OCI-LY1 (cell line): ENCODE measurements around the gene CLIC4.

Experiments used
- H2AFZ ChIP-seq: fragments of 200-600 bp; sonication (generic), shearing (Covaris generic); 2 replicates; pipeline ENCODE4 v1.6.0; 2014; ENCODE audit warnings: antibody characterized with exemption, mild to moderate bottlenecking, low read length
- H3F3A ChIP-seq: fragments of 200-600 bp; sonication (generic), shearing (Covaris generic); 2 replicates; pipeline ENCODE4 v1.6.0; 2014; ENCODE audit warnings: mild to moderate bottlenecking, antibody characterized with exemption, low read length, moderate library complexity; ENCODE audit not compliant: insufficient read depth
- H3K27ac ChIP-seq: fragments of 200-600 bp; sonication (generic); 2 replicates; pipeline ENCODE4 v1.5.1; 2014; ENCODE audit warnings: low read length, mixed run types, mild to moderate bottlenecking, low read depth; ENCODE audit not compliant: poor library complexity, severe bottlenecking
- H3K27me3 ChIP-seq: fragments of 200-600 bp; sonication (generic); 2 replicates; pipeline ENCODE4 v1.6.0; 2014; ENCODE audit warnings: antibody characterized with exemption, mild to moderate bottlenecking, low read length, moderate library complexity; ENCODE audit not compliant: insufficient read depth
- H3K36me3 ChIP-seq: fragments of 200-600 bp; sonication (generic); 2 replicates; pipeline ENCODE4 v1.6.1; 2014; ENCODE audit warnings: mild to moderate bottlenecking, antibody characterized with exemption, low read length, moderate library complexity, mixed read lengths; ENCODE audit not compliant: insufficient read depth
- H3K4me1 ChIP-seq: fragments of 200-600 bp; sonication (generic); 2 replicates; pipeline ENCODE4 v1.5.1; 2014; ENCODE audit warnings: mild to moderate bottlenecking, low read length, moderate library complexity; ENCODE audit not compliant: insufficient read depth, severe bottlenecking
- H3K4me2 ChIP-seq: fragments of 200-600 bp; sonication (generic), shearing (Covaris generic); 2 replicates; pipeline ENCODE4 v1.6.1; 2014; ENCODE audit warnings: low read length
- H3K4me3 ChIP-seq: fragments of 200-600 bp; sonication (generic); 2 replicates; pipeline ENCODE4 v1.5.1; 2014; ENCODE audit warnings: low read length, low read depth, mild to moderate bottlenecking, mixed read lengths; ENCODE audit not compliant: poor library complexity, severe bottlenecking
- H3K79me2 ChIP-seq: fragments of 200-600 bp; shearing (Covaris generic); 2 replicates; pipeline ENCODE4 v1.6.1; 2016; ENCODE audit warnings: mixed run types, low read length, mixed read lengths; ENCODE audit not compliant: insufficient read depth
- H3K9ac ChIP-seq: fragments of 200-600 bp; sonication (generic), shearing (Covaris generic); 2 replicates; pipeline ENCODE4 v1.6.1; 2014; ENCODE audit warnings: mild to moderate bottlenecking, low read length, mixed read lengths
- H3K9me2 ChIP-seq: fragments of 200-600 bp; sonication (generic), shearing (Covaris generic); 2 replicates; pipeline ENCODE4 v1.6.1; 2014; ENCODE audit warnings: low read depth, mild to moderate bottlenecking, low read length, mixed read lengths
- H3K9me3 ChIP-seq: fragments of 200-600 bp; shearing (Covaris generic); 2 replicates; pipeline ENCODE4 v1.6.1; 2014; ENCODE audit warnings: low read length, mixed read lengths
- H4K20me1 ChIP-seq: fragments of 200-600 bp; sonication (generic), shearing (Covaris generic); 2 replicates; pipeline ENCODE4 v1.6.0; 2016; ENCODE audit warnings: mild to moderate bottlenecking, low read length; ENCODE audit not compliant: insufficient read depth
- CTCF ChIP-seq: fragments of 200-600 bp; sonication (generic), shearing (Covaris generic); IDR thresholded peaks from 2 replicates; pipeline ENCODE4 v1.5.1; 2017; ENCODE audit warnings: mild to moderate bottlenecking, antibody characterized with exemption, low read length, moderate library complexity, mixed read lengths
- EZH2 ChIP-seq: fragments of 200-600 bp; sonication (generic), shearing (Covaris generic); IDR thresholded peaks from 2 replicates; pipeline ENCODE4 v1.8.0; 2017; ENCODE audit warnings: borderline replicate concordance, mixed run types, mild to moderate bottlenecking, antibody characterized with exemption, low read length, moderate library complexity, mixed read lengths

CLIC4 gene

GRCh38 chr1:24864370-24864777, 119.1 kb downstream of the CLIC4 start:
- Histone ChIP-seq H3K9ac (no peak overlapping the region), H3K4me1 (peaks cover 6% of the 10 kb centered on the region), H3K9me3 (no peaks in the 10 kb centered on the region), H3F3A (no peaks in the 10 kb centered on the region), H3K79me2 (no peaks in the 10 kb centered on the region), H4K20me1 (no peaks in the 10 kb centered on the region), H3K4me2 (no peak overlapping the region), H3K27ac (no peak overlapping the region), H3K36me3 (no peaks in the 10 kb centered on the region), H3K9me2 (no peaks in the 10 kb centered on the region), H3K4me3 (no peak overlapping the region), H3K27me3 (peaks cover 3% of the 10 kb centered on the region), H2AFZ (no peak overlapping the region)
- TF ChIP-seq CTCF (no peak), EZH2 (no peak)

- H3K36me3 ChIP-seq, result no peaks in the 10 kb centered on the region
- H3K9me2 ChIP-seq, result no peaks in the 10 kb centered on the region
- H3K4me3 ChIP-seq, result no peak overlapping the region
- H3K27ac ChIP-seq, result no peak overlapping the region
- peaks cover 3% of the 10 kb centered on the region for H3K27me3 ChIP-seq
- H3F3A ChIP-seq, result no peaks in the 10 kb centered on the region
- H3K4me1 ChIP-seq, result peaks cover 6% of the 10 kb centered on the region
- no peak for TF ChIP-seq EZH2
- no peak for TF ChIP-seq CTCF
- no peaks in the 10 kb centered on the region for H3K79me2 ChIP-seq
- no peak overlapping the region for H2AFZ ChIP-seq
- H3K9ac ChIP-seq, result no peak overlapping the region
- H3K9me3 ChIP-seq, result no peaks in the 10 kb centered on the region
- H3K4me2 ChIP-seq, result no peak overlapping the region
- no peaks in the 10 kb centered on the region for H4K20me1 ChIP-seq
Observed at GRCh38 chr1:24865168-24865567, 119.9 kb downstream of the CLIC4 start.

GRCh38 chr1:24865587-24865986, 120.3 kb downstream of the CLIC4 start:
- Histone ChIP-seq H3K79me2 (no peaks in the 10 kb centered on the region), H3K4me1 (peaks cover 6% of the 10 kb centered on the region), H3K27ac (no peak overlapping the region), H3F3A (no peaks in the 10 kb centered on the region), H3K9me2 (no peaks in the 10 kb centered on the region), H3K27me3 (peaks cover 3% of the 10 kb centered on the region), H3K4me3 (no peak overlapping the region), H3K9me3 (no peaks in the 10 kb centered on the region), H3K9ac (no peak overlapping the region), H3K36me3 (no peaks in the 10 kb centered on the region), H3K4me2 (no peak overlapping the region), H4K20me1 (no peaks in the 10 kb centered on the region), H2AFZ (no peak overlapping the region)
- no peak for TF ChIP-seq EZH2
- no peak for TF ChIP-seq CTCF
